Endothelial cell of umbilical vein (primary cell): ENCODE results near the gene COX7A1. TPM values are rescaled to one million over a fixed set of nuclear protein-coding genes. Genes with fewer than 3 reads are reported as not detected.

Experiments
- BruUV-seq: library from RNA; stranded (reverse); fragments of 400-500 nt; replicated peaks from 2 replicates; lab custom pipeline; 2021; lab: Mats Ljungman, UMichigan
- CTCF ChIA-PET: fragments of 300-600, 350-600 bp; sonication (Branson Sonifier 250); formaldehyde crosslinking; loops from one replicate; lab custom pipeline; 2021; ENCODE audit warnings: antibody characterized with exemption, inconsistent platforms; lab: Charles Lee
- POLR2A ChIA-PET: fragments of 300-600, 350-600 bp; sonication (Branson Sonifier 250); formaldehyde crosslinking; loops from one replicate; lab custom pipeline; 2021; ENCODE audit warnings: antibody characterized with exemption, inconsistent platforms; lab: Charles Lee
- DNase-seq: peaks from one replicate; pipeline ENCODE4 v3.0.0-alpha.2; 2011; ENCODE audit warnings: low read depth, low spot score
- FAIRE-seq: peaks from 2 replicates; lab custom pipeline; 2011; peaks lifted over from hg19 to GRCh38; lab: Jason Lieb, UNC
- H2AFZ ChIP-seq: 2 replicates; pipeline ENCODE4 v1.6.0; 2012; ENCODE audit warnings: low read depth, low read length, control low read depth, inconsistent platforms
- H3K27ac ChIP-seq: 2 replicates; pipeline ENCODE4 v1.5.1; 2011; ENCODE audit warnings: low read depth, mild to moderate bottlenecking, control low read depth, low read length, moderate library complexity; ENCODE audit not compliant: insufficient read depth
- H3K27me3 ChIP-seq, 2 experiments: 2 replicates each; pipeline versions ENCODE4 v1.6.0 to v1.6.1; 2011; ENCODE audit warnings: low read length in 2 of 2, mixed read lengths in 1 of 2; ENCODE audit not compliant: control insufficient read depth in 2 of 2, insufficient read depth in 2 of 2
- H3K36me3 ChIP-seq, 2 experiments: 2 replicates in 1 of 2; 3 replicates in 1 of 2; pipeline ENCODE4 v1.5.1; 2011; ENCODE audit warnings: low read length in 2 of 2, mild to moderate bottlenecking in 1 of 2, moderate library complexity in 1 of 2; ENCODE audit not compliant: control insufficient read depth in 2 of 2, insufficient read depth in 2 of 2; ENCODE audit errors: extremely low read depth in 1 of 2
- H3K4me1 ChIP-seq: 3 replicates; pipeline ENCODE4 v1.5.1; 2011; ENCODE audit warnings: mild to moderate bottlenecking, low read length; ENCODE audit not compliant: control insufficient read depth, insufficient read depth; ENCODE audit errors: extremely low read depth
- H3K4me2 ChIP-seq: 2 replicates; pipeline ENCODE4 v1.6.1; 2011; ENCODE audit warnings: low read length, control low read depth, mixed read lengths; ENCODE audit not compliant: insufficient read depth
- H3K4me3 ChIP-seq, 3 experiments: fragments of 200-600 bp in 1 of 3; sonication (generic), shearing (Covaris generic) in 1 of 3; replicated peaks in 1 of 3; 2 replicates each; pipeline ENCODE4 v1.5.1; 2011 to 2016; ENCODE audit warnings: control low read depth in 3 of 3, low read length in 3 of 3, mild to moderate bottlenecking in 2 of 3, inconsistent platforms in 1 of 3, low read depth in 1 of 3, moderate library complexity in 1 of 3; ENCODE audit not compliant: insufficient read depth in 1 of 3
- H3K79me2 ChIP-seq: 2 replicates; pipeline ENCODE4 v1.6.0; 2012; ENCODE audit warnings: low read length, inconsistent platforms; ENCODE audit not compliant: control insufficient read depth, insufficient read depth
- H3K9ac ChIP-seq: replicated peaks from 2 replicates; pipeline ENCODE3; 2011; ENCODE audit warnings: low read length, control low read depth; ENCODE audit not compliant: insufficient read depth; ENCODE audit errors: extremely low read depth
- H3K9me1 ChIP-seq: replicated peaks from 3 replicates; pipeline ENCODE4 v1.6.0; 2011; ENCODE audit warnings: mild to moderate bottlenecking, low read length; ENCODE audit not compliant: control insufficient read depth, insufficient read depth; ENCODE audit errors: extremely low read depth
- H3K9me3 ChIP-seq: replicated peaks from 2 replicates; pipeline ENCODE4 v1.5.1; 2012; ENCODE audit warnings: low read length, inconsistent platforms; ENCODE audit not compliant: control insufficient read depth, insufficient read depth
- H4K20me1 ChIP-seq: replicated peaks from 2 replicates; pipeline ENCODE3; 2011; ENCODE audit warnings: mild to moderate bottlenecking, low read length; ENCODE audit not compliant: control insufficient read depth, insufficient read depth; ENCODE audit errors: extremely low read depth
- EZH2 ChIP-seq: IDR thresholded peaks from 2 replicates; pipeline ENCODE4 v1.6.1; 2012; ENCODE audit warnings: borderline replicate concordance, low read depth, mild to moderate bottlenecking, moderate library complexity, low read length, inconsistent platforms; ENCODE audit not compliant: severe bottlenecking
- FOS ChIP-seq: IDR thresholded peaks from 2 replicates; pipeline ENCODE4 v1.6.1; 2011; ENCODE audit warnings: mild to moderate bottlenecking, low read length, moderate library complexity, borderline replicate concordance; ENCODE audit not compliant: insufficient read depth
- GATA2 ChIP-seq: IDR thresholded peaks from 2 replicates; pipeline ENCODE4 v1.7.0; 2011; ENCODE audit warnings: low read depth, mild to moderate bottlenecking, moderate library complexity, mixed read lengths, low read length; ENCODE audit not compliant: insufficient read length, insufficient read depth
- JUN ChIP-seq: IDR thresholded peaks from 2 replicates; pipeline ENCODE4 v1.6.1; 2011; ENCODE audit warnings: borderline replicate concordance, low read depth; ENCODE audit not compliant: insufficient read length, insufficient read depth
- MYC ChIP-seq: IDR thresholded peaks from one replicate; pipeline ENCODE4 v1.6.1; 2011; ENCODE audit warnings: mild to moderate bottlenecking, low read depth, low read length
- POLR2A ChIP-seq: IDR thresholded peaks from 2 replicates; pipeline ENCODE4 v1.6.1; 2012; ENCODE audit warnings: low read depth, mild to moderate bottlenecking, control low read depth, low read length
- POLR2AphosphoS5 ChIP-seq: IDR thresholded peaks from 2 replicates; pipeline ENCODE4 v1.6.1; 2012; ENCODE audit warnings: low read depth, mild to moderate bottlenecking, control low read depth, low read length, moderate library complexity; ENCODE audit not compliant: insufficient read depth
- dilution Hi-C: fragments of 300-500 bp; cut with MboI; formaldehyde crosslinking; loops from one replicate; pipeline ENCODE4 v1.15.0; 2019; ENCODE audit warnings: low sequenced_read_pairs; ENCODE audit not compliant: extremely low pct_ligation_motif_present
- intact Hi-C: fragments of 100-400 bp; cut with micrococcal nuclease; formaldehyde crosslinking; loops from one replicate; pipeline ENCODE4 v1.10.0; 2022
- polyA plus RNA-seq, 4 experiments: library from polyadenylated mRNA; depleted of rRNA in 3 of 4; stranded (reverse) in 3 of 4; unstranded in 1 of 4; fragments of >200 nt; gene quantifications; 2 replicates each; pipeline versions ENCODE4 v1.2.1 to v1.2.3, GENCODE V29; 2011 to 2012; ENCODE audit warnings: missing spikeins in 1 of 4
- total RNA-seq: library from RNA; stranded (reverse); gene quantifications from 2 replicates; pipeline ENCODE4 v1.2.3, GENCODE V29; 2021
- TF ChIP-seq, protein P1 (sequence below): IDR thresholded peaks from 2 replicates; pipeline ENCODE4 v1.6.1; 2011; ENCODE audit not compliant: insufficient read depth, insufficient read length
- TF ChIP-seq, protein P2 (sequence below), 2 donors: IDR thresholded peaks; 1 replicate in 1 of 2; 2 replicates in 1 of 2; pipeline ENCODE4 v1.5.1; 2011; ENCODE audit warnings: low read length in 2 of 2, mild to moderate bottlenecking in 2 of 2, moderate library complexity in 2 of 2, control low read depth in 1 of 2, inconsistent platforms in 1 of 2, low read depth in 1 of 2; ENCODE audit not compliant: insufficient read depth in 1 of 2; ENCODE audit errors: extremely low read depth in 1 of 2

COX7A1 gene
- total and polyA plus RNA-seq, 2 donors (not counting 3 experiments of a cell fraction or from before 2014, with no cell fraction given) = 10.6 to 35.2 TPM

DNA sequence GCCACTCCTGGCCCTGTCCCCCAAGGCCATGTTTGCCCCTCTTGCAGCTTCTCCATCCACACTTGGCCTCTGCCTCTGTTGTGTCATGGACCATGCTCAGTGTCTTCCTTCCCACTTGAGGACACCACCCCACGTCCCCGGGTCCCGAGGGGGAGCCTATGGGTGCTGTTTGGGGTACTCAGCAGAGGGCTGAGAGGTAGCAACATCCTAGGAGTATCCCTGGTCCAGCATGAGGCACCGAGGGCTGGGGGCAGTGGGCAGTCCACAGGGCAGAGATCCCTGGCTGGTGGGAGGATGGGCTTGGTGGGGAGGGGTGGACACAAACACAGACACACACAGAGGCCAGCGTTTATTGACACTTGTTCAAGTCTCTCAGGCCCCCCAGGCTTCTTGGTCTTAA, 1.7 kb downstream of the COX7A1 start:
- POLR2A ChIA-PET = no interaction called here
- DNase-seq (no peak), FAIRE-seq (no peak)
- Histone ChIP-seq H3K9me1 (no peaks in the 10 kb centered on the region), H3K79me2 (no peaks in the 10 kb centered on the region), H3K4me3 (no peak overlapping the region), H3K9ac (no peak overlapping the region), H4K20me1 (no peaks in the 10 kb centered on the region), H3K36me3 (peaks cover 8 to 38% of the 10 kb centered on the region in 2 experiments), H3K27me3 (no peaks in the 10 kb centered on the region), H3K4me2 (no peak overlapping the region), H3K9me3 (no peaks in the 10 kb centered on the region), H3K4me1 (peaks cover 13% of the 10 kb centered on the region), H3K27ac (peak overlapping the region; percentile 19), H2AFZ (no peak overlapping the region)
- CTCF ChIA-PET = interaction anchor here (2.5 to 3.4 kb wide), 3 partner anchors 19 to 91 kb away, joined by 8 to 23 read pairs (median 12); no protein-coding TSS in a partner anchor
- TF ChIP-seq, protein P1, sequence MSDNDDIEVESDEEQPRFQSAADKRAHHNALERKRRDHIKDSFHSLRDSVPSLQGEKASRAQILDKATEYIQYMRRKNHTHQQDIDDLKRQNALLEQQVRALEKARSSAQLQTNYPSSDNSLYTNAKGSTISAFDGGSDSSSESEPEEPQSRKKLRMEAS = no peak
- TF ChIP-seq, protein P2, sequence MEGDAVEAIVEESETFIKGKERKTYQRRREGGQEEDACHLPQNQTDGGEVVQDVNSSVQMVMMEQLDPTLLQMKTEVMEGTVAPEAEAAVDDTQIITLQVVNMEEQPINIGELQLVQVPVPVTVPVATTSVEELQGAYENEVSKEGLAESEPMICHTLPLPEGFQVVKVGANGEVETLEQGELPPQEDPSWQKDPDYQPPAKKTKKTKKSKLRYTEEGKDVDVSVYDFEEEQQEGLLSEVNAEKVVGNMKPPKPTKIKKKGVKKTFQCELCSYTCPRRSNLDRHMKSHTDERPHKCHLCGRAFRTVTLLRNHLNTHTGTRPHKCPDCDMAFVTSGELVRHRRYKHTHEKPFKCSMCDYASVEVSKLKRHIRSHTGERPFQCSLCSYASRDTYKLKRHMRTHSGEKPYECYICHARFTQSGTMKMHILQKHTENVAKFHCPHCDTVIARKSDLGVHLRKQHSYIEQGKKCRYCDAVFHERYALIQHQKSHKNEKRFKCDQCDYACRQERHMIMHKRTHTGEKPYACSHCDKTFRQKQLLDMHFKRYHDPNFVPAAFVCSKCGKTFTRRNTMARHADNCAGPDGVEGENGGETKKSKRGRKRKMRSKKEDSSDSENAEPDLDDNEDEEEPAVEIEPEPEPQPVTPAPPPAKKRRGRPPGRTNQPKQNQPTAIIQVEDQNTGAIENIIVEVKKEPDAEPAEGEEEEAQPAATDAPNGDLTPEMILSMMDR (IDR thresholded peaks at IDR 0.05; ENCODE audit: extremely low read depth in 1 of 2, insufficient read depth in 1 of 2, low read depth in 1 of 2, low read length in 2 of 2) = no peak
- TF ChIP-seq GATA2 (no peak), EZH2 (no peak), MYC (no peak), POLR2A (no peak), JUN (no peak), FOS (no peak), POLR2AphosphoS5 (no peak)
- no TSS peak for BruUV-seq
- intact Hi-C loops (no loop called here), dilution Hi-C loops (no loop called here)
